GM12873 (cell line): ENCODE data around the gene PPP6R3.

Source experiments
- TF ChIP-seq, protein P1 (sequence below): IDR thresholded peaks from 2 replicates; pipeline ENCODE4 v1.5.1; 2012; ENCODE audit warnings: low read depth, mild to moderate bottlenecking, moderate library complexity, low read length, control low read depth; ENCODE audit not compliant: insufficient read depth; ENCODE audit errors: missing control alignments

PPP6R3 gene

DNA sequence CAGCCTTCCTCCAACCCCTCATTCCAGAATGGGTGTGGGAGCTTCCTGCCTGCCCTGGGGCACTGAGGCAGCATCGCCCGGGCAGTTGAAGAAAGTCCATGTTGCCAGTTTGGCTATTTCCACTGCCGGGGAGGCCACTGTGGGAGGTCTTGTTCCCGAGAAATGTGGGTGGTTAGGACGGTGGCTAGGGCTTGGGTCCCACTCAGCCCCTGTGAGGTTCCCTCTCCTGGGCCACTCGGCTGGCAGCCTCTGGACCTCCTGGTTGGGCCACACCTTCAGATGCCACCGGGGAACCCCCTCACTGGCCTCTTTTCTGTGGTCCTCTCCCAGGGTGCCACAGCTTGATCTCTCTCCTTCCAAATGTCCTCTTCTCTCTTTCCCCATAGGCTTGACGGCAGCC is 5.1 kb upstream of the PPP6R3 start:
- TF ChIP-seq, protein P1, sequence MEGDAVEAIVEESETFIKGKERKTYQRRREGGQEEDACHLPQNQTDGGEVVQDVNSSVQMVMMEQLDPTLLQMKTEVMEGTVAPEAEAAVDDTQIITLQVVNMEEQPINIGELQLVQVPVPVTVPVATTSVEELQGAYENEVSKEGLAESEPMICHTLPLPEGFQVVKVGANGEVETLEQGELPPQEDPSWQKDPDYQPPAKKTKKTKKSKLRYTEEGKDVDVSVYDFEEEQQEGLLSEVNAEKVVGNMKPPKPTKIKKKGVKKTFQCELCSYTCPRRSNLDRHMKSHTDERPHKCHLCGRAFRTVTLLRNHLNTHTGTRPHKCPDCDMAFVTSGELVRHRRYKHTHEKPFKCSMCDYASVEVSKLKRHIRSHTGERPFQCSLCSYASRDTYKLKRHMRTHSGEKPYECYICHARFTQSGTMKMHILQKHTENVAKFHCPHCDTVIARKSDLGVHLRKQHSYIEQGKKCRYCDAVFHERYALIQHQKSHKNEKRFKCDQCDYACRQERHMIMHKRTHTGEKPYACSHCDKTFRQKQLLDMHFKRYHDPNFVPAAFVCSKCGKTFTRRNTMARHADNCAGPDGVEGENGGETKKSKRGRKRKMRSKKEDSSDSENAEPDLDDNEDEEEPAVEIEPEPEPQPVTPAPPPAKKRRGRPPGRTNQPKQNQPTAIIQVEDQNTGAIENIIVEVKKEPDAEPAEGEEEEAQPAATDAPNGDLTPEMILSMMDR: no peak

DNA sequence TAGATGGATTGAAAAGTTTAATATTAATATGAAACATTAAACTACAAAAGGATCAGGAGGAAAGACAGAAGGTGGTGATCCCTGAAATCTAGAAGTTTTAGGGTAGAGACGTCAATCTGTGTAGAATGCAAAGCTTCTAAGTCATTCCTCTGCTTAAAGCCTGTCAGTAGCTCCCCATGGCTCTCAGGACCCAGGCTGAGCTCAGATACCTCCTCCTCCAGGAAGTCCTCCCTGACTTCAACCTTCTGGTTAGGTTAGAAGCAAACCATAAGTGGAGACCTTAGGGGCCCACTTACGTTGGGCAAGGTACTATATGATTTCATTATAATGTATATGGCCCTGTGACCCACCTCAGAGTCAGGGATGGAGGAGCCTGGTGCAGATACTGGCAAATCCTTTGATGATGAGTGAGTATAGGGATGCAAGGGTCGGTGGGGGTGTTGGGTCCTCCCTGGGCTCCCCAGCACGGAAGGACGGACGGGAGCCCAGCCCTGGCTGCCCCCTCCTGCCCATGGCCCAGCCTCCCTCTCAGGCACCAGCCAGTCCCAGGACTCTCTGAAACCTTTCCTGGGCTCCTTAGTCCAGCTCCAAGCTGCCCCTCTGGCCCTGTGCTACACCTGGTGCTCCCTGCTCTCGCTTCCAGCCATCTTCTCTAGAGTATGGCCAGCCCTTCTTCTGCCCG is 3.2 kb upstream of the PPP6R3 start:
- TF ChIP-seq, protein P1: no peak

DNA sequence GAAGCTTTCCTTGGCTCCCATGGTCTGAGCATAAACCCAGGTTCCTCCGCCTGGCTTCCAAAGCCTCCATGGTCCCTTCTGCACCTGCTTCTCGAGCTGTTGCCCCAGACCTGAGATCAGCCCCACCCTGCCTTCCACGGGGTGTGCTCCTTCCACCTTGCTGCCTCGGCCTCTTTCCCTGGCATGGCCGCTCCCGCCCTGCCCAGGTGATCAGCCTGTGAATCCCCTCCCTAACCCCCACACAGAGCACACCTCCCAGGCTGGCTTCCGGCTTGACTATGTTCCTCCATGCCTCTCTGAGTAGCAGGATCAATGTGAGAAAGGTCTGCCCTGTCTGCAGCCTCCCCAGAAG is 2.7 kb upstream of the PPP6R3 start:
- TF ChIP-seq, protein P1: no peak

DNA sequence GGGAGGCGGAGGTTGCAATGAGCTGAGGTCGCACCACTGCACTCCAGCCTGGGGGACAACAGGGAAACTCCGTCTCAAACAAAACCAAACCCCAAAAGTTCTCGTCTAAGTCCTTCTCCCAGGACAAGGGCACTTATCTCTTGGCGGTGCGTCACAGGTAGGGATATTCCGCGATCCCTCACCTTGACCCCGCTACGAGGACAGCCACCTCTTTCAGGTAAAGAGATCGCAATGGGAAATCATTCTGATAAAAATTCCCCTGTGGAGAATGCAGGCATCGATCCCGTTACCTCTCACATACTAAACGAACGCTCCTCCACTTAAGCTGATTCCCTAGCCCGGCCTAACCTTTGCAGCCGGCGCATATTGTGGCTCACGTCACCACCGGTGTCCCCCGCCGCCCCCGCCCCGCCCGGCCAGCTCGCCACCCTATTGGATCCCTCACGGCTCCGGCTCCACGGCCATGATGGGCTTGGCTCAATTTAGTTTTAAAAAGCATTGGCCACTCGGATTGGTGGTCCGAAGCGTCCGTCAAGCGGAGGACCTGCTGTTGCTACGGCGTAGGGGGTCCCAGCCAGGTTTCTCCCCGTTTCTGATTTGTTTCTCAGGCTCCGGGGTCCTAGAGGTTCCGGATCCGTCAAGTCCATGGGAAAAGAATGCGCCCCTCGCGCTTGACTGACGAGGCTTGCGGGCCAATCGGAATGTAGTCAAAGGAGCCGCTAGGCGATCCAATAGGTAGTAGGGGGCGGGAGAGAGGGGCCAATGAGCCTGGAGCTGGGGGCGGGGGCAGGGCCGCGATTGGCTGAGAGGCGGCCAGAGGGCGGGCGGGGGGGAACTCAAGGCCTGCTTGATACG is 439 bp upstream of the PPP6R3 start:
- TF ChIP-seq, protein P1: no peak

DNA sequence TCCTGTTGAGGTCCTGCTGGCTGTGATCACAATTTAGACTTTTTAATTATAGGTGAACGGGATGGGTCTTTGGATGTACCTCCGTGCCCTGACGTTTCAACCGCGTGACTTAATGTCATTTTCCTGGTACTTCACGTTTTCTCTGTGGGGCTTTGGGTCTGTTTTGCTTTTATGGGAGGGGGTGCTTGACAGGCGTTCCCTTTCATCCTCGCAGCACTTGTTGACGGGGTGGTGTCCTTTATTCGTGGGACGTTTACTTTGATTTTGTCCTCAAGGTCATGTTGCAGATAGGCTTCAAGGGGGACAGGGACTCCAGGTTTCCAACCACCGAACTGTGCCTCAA is 994 bp downstream of the PPP6R3 start:
- TF ChIP-seq, protein P1: no peak

DNA sequence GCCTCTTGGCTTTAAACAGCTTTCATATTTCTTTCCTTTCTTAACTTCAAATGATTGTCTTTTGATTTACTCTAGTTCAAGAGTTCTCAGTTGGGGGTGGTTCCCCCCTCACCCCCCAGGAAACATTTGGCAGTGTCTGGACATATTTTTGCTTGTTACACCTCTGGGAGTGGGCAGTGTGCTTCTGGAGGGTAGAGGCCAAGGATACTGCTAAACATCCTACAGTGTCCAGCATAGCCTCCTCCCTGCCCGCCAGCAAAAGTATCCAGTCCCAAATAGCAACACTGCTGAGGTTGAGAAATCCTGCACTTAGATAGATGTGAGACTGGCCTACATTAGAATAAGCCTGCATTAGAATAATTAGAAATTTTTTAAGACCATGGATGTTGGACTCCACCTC is 3.2 kb downstream of the PPP6R3 start:
- TF ChIP-seq, protein P1: no peak

DNA sequence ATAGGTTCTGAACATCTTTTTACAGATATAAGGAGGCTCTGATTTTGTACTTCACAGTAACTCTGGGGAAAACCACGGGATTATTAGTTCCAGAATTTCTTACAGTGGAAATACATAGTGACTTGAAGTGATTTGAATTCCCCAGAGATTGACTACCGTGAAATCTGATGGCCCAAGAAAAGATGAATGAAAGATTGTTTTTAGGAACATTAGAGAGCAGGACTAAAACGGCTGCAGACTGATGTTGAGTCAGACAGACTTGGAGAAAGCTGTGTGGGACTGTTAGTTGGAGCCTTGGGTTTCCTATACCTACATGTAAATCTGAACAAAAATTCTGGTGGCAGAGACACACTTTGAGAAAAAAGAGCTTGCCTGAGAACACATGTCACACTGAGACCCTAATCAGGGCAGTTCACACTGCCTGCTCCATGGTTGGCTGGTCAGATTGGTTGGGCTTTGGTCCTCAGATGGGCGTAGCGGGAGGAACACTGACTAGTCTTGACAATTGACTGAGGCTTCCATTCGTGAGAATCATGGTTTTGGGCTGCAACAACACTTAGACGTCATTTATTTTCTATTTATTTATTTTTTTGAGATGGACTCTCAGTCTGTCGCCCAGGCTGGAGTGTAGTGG is 6.8 kb downstream of the PPP6R3 start:
- TF ChIP-seq, protein P1: no peak
